DOHH2 (cell line): ENCODE data around the gene DHX29.

Experiments
- EZH2phosphoT487 ChIP-seq: fragments of 200-600 bp; sonication (generic); IDR thresholded peaks from 2 replicates; pipeline ENCODE4 v1.6.1; 2017; ENCODE audit warnings: borderline replicate concordance, mild to moderate bottlenecking, antibody characterized with exemption, low read length, moderate library complexity, mixed read lengths
- TF ChIP-seq, protein P1 (sequence below): fragments of 200-600 bp; sonication (generic); IDR thresholded peaks from one replicate; pipeline ENCODE4 v1.5.1; 2014; ENCODE audit warnings: antibody characterized with exemption, mild to moderate bottlenecking, low read depth, low read length; ENCODE audit not compliant: poor library complexity, severe bottlenecking

- TF ChIP-seq, protein P1, sequence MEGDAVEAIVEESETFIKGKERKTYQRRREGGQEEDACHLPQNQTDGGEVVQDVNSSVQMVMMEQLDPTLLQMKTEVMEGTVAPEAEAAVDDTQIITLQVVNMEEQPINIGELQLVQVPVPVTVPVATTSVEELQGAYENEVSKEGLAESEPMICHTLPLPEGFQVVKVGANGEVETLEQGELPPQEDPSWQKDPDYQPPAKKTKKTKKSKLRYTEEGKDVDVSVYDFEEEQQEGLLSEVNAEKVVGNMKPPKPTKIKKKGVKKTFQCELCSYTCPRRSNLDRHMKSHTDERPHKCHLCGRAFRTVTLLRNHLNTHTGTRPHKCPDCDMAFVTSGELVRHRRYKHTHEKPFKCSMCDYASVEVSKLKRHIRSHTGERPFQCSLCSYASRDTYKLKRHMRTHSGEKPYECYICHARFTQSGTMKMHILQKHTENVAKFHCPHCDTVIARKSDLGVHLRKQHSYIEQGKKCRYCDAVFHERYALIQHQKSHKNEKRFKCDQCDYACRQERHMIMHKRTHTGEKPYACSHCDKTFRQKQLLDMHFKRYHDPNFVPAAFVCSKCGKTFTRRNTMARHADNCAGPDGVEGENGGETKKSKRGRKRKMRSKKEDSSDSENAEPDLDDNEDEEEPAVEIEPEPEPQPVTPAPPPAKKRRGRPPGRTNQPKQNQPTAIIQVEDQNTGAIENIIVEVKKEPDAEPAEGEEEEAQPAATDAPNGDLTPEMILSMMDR, result no peak
- TF ChIP-seq EZH2phosphoT487, result no peak
Measured at GRCh38 chr5:55234121-55234700, 73.3 kb downstream of the DHX29 start.
